ENCODE data around the gene RAB27A. TPM values are rescaled to one million over a fixed set of nuclear protein-coding genes. Genes with fewer than 3 reads are reported as not detected.
A peak's percentile ranks its signal among the peaks of the same experiment; 100 is the strongest.

RAB27A gene
- total and polyA plus RNA-seq, 2 of the 13 experiments (the other 11 are each of a cell fraction or from before 2014, with no cell fraction given) = 3.4 to 8.1 TPM

DNA sequence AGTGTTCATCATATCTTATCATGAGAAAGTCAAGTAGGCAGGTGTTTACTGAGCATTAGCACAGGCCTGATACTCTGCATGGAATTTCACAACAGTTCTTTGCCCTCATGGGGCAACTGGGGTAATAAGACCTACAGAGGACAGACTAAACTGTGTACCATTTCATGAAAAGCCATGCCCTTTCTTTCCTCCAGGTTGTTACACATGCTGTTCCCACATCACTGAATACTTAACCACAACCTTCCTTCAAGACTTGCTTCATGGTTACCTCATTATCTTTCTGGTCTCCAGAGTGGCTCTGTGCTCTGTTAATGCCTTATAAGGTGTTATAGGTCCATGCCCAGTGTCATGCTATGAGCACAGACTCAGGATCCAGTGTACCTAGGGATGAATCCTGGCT, 64.7 kb downstream of the RAB27A start:
- no peak overlapping the region for H3K27ac ChIP-seq (ENCODE audit: extremely low read length, insufficient read depth, low read length)
- intact Hi-C loops (cut with micrococcal nuclease; ENCODE audit: unreplicated experiment) = no loop called here
- no peak overlapping the region for H2AFZ ChIP-seq (ENCODE audit: low read length)
- peak; percentile 18 for FAIRE-seq
- no peak for DNase-seq (ENCODE audit: low spot score)
- no peaks in the 10 kb centered on the region for H3K79me2 ChIP-seq (ENCODE audit: insufficient read depth, low read length)
- POLR2A ChIA-PET = no interaction called here
- H3K9me3 ChIP-seq (ENCODE audit: low read length) = no peaks in the 10 kb centered on the region
- 0 out of 2 replicates have a peak, but pooled peaks have one; percentile 11 for TF ChIP-seq HNF4A (CRISPR knock-in tag; IDR thresholded peaks at IDR 0.05)
- peak; percentile 39; the same call in 1 of the 2 replicates for TF ChIP-seq CEBPB (IDR thresholded peaks at IDR 0.05; ENCODE audit: borderline replicate concordance, low read depth, low read length)
- no peak for TF ChIP-seq CHD4 (IDR thresholded peaks at IDR 0.05; ENCODE audit: borderline replicate concordance, low read length)
- no peak for TF ChIP-seq ONECUT2 (CRISPR knock-in tag; IDR thresholded peaks at IDR 0.05)
- 0 out of 2 replicates have a peak, but pooled peaks have one; percentile 44 for TF ChIP-seq SRF (IDR thresholded peaks at IDR 0.05; ENCODE audit: low read depth, low read length)
- in situ Hi-C loops (cut with HindIII; ENCODE audit: extremely low pct_ligation_motif_present, low pct_unique_long_range_greater_than_20kb) = no loop called here
- CTCF ChIA-PET (ENCODE audit: low intra/inter-chr PET ratio, low total read pairs) = no interaction called here
- no peak overlapping the region for H3K4me3 ChIP-seq (replicated peaks in 1 of 3; ENCODE audit: insufficient read depth in 1 of 3, low read depth in 2 of 3, low read length in 3 of 3)
- H3K9ac ChIP-seq (ENCODE audit: insufficient read depth, low read depth, low read length) = no peak overlapping the region
- peaks cover 25% of the 10 kb centered on the region for H3K4me1 ChIP-seq (ENCODE audit: insufficient read depth, low read length)
- H3K36me3 ChIP-seq (replicated peaks in 1 of 2; ENCODE audit: control insufficient read depth in 1 of 2, insufficient read depth in 2 of 2, low read length in 2 of 2) = no peaks in the 10 kb centered on the region
- peak; percentile 38; the same call in 2 of the 3 replicates for ATAC-seq
- no peaks in the 10 kb centered on the region for H3K27me3 ChIP-seq (ENCODE audit: control insufficient read depth in 1 of 2, insufficient read depth in 2 of 2, low read length in 2 of 2)
- no TSS peak for BruUV-seq (replicated peaks)
- H3K4me2 ChIP-seq (ENCODE audit: low read depth, low read length) = no peak overlapping the region
- H4K20me1 ChIP-seq (ENCODE audit: insufficient read depth, low read length) = no peaks in the 10 kb centered on the region

DNA sequence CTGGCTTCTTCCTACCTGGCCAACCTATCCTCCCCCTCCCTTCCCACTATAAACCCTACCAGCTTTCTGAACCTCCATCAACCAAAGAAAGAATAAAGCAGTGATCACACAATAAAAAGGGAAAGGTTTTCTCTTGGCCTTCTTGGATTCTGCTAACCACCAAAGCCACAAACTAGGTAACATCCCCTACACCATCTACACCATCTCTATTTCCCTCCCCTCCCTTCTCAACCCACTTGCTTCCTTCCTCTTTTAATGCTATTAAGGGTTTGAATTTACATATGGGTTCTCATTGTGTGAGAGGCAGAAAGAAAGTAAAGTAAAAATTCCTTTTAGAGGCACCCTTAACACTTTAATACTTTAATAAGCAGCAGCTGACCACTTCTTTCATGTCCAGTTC, 67.0 kb downstream of the RAB27A start:
- no peak overlapping the region for H3K27ac ChIP-seq (ENCODE audit: extremely low read length, insufficient read depth, low read length)
- H3K27me3 ChIP-seq (ENCODE audit: control insufficient read depth in 1 of 2, insufficient read depth in 2 of 2, low read length in 2 of 2) = no peaks in the 10 kb centered on the region
- H2AFZ ChIP-seq (ENCODE audit: low read length) = no peak overlapping the region
- TF ChIP-seq GABPA (IDR thresholded peaks at IDR 0.05; ENCODE audit: low read depth, low read length) (no peak), GABPA (CRISPR knock-in tag; IDR thresholded peaks at IDR 0.05; ENCODE audit: low read depth) (no peak), MED13 (CRISPR knock-in tag; IDR thresholded peaks at IDR 0.05) (no peak), ELF4 (CRISPR knock-in tag; IDR thresholded peaks at IDR 0.05; ENCODE audit: borderline replicate concordance) (no peak), NFIB (CRISPR knock-in tag; IDR thresholded peaks at IDR 0.05; ENCODE audit: borderline replicate concordance) (no peak), GATAD1 (CRISPR knock-in tag; IDR thresholded peaks at IDR 0.05) (no peak), FOXJ3 (CRISPR knock-in tag; IDR thresholded peaks at IDR 0.05; ENCODE audit: borderline replicate concordance) (no peak), JUN (CRISPR knock-in tag; IDR thresholded peaks at IDR 0.05) (no peak), CBX5 (CRISPR knock-in tag; IDR thresholded peaks at IDR 0.05; ENCODE audit: borderline replicate concordance) (no peak), ATRX (CRISPR knock-in tag; IDR thresholded peaks at IDR 0.05; ENCODE audit: borderline replicate concordance) (no peak)
- FAIRE-seq (no peak), DNase-seq (ENCODE audit: low spot score) (no peak), ATAC-seq (no peak)
- no peaks in the 10 kb centered on the region for H4K20me1 ChIP-seq (ENCODE audit: insufficient read depth, low read length)
- ChIA-PET POLR2A (no interaction called here), CTCF (ENCODE audit: low intra/inter-chr PET ratio, low total read pairs) (no interaction called here)
- in situ Hi-C loops (cut with HindIII; ENCODE audit: extremely low pct_ligation_motif_present, low pct_unique_long_range_greater_than_20kb) = no loop called here
- H3K36me3 ChIP-seq (replicated peaks in 1 of 2; ENCODE audit: control insufficient read depth in 1 of 2, insufficient read depth in 2 of 2, low read length in 2 of 2) = no peaks in the 10 kb centered on the region
- H3K4me3 ChIP-seq (replicated peaks in 1 of 3; ENCODE audit: insufficient read depth in 1 of 3, low read depth in 2 of 3, low read length in 3 of 3) = no peak overlapping the region
- intact Hi-C loops (cut with micrococcal nuclease; ENCODE audit: unreplicated experiment) = no loop called here
- H3K9me3 ChIP-seq (ENCODE audit: low read length) = no peaks in the 10 kb centered on the region
- no TSS peak for BruUV-seq (replicated peaks)
- peaks cover 25% of the 10 kb centered on the region for H3K4me1 ChIP-seq (ENCODE audit: insufficient read depth, low read length)
- H3K79me2 ChIP-seq (ENCODE audit: insufficient read depth, low read length) = no peaks in the 10 kb centered on the region
- no peak overlapping the region for H3K4me2 ChIP-seq (ENCODE audit: low read depth, low read length)
- no peak overlapping the region for H3K9ac ChIP-seq (ENCODE audit: insufficient read depth, low read depth, low read length)
